ENCODE data around the gene CAPZA1.

CAPZA1 gene

DNA sequence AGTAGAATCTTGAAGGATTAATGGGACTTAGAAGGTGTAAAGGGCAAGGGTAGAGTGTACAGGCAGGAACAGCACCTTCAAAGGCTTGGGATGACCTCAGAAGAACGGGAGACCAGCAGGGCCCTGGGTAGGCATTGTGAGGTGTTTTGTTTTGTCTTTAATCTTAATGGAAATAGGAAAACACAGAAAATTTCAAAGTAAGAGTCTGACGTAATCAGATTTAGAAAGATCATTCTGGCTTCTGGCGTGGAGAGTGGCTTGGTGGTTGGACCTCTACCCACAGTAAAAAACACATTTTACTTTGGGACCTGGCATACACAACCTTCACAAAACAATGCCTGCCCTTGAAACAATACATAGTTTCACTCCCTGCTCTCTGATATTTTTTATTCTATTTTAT is 59.0 kb downstream of the CAPZA1 start:
- no peak for DNase-seq

DNA sequence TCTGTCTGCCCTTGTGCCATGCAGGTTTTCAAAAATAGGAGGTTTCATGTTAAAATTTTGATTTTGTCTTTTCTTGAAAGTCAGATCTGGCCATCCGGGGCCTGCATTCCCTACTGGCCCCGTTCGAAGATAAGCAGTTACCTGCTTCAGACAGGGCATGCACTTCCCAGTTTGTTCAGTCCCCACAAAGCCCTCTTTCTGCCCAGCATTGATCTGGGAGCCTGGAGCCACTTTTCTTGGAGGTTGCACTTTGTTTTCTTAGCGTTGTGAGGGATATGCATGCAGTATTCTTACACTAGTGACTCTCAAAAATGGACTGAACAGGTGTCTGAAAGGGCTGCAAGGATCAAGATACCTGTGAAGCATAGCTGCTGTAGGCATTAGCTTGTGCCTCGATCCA is 66.3 kb downstream of the CAPZA1 start:
- DNase-seq = no peak

- no peak for DNase-seq
Observed at GRCh38 chr1:112686417-112686816, 66.8 kb downstream of the CAPZA1 start.

- DNase-seq = no peak
Observed at GRCh38 chr1:112686835-112687234, 67.2 kb downstream of the CAPZA1 start.

GRCh38 chr1:112687361-112687760 is 67.7 kb downstream of the CAPZA1 start:
- DNase-seq = no peak

GRCh38 chr1:112687785-112688496 is 68.3 kb downstream of the CAPZA1 start:
- DNase-seq = no peak

GRCh38 chr1:112688781-112689193 is 69.2 kb downstream of the CAPZA1 start:
- no peak for DNase-seq

GRCh38 chr1:112689196-112689841 is 69.7 kb downstream of the CAPZA1 start:
- no peak for DNase-seq

DNA sequence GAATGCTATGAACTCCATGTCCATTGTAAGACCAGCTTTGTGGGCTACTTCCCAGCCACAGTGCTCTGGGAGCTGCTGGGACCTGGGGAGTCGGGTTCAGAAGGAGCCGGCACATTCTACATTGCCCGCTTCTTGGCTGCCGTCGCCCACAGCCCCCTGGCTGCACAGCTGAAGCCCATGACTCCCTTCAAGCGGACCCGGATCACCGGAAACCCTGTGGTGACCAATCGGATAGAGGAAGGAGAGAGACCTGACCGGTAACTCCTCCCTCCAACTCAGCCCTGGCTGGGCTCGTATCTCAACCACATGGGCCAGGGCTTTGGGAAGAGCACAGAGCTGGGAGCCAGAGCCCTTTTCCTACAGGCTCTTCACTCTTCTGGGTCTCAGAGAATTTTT is 70.2 kb downstream of the CAPZA1 start:
- no peak for DNase-seq

DNA sequence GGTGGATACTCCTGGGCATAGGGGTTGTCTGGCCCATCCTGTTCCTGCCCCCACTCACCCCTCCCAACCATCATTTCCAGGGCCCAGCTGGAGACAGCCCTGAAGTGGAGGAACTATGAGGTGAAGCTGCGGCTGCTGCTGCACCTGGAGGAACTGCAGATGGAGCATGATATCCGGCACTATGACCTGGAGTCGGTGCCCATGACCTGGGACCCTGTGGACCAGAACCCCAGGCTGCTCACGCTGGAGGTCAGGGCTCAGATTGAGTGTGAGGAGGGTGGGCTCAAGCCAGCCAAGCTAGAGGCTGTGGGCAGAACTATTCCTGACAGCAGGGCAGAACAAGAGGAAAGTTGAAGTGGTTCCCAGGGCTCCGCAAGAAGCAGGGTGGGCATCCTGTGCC is 73.0 kb downstream of the CAPZA1 start:
- no peak for DNase-seq

GRCh38 chr1:112693821-112694220 is 74.2 kb downstream of the CAPZA1 start:
- DNase-seq = no peak

DNA sequence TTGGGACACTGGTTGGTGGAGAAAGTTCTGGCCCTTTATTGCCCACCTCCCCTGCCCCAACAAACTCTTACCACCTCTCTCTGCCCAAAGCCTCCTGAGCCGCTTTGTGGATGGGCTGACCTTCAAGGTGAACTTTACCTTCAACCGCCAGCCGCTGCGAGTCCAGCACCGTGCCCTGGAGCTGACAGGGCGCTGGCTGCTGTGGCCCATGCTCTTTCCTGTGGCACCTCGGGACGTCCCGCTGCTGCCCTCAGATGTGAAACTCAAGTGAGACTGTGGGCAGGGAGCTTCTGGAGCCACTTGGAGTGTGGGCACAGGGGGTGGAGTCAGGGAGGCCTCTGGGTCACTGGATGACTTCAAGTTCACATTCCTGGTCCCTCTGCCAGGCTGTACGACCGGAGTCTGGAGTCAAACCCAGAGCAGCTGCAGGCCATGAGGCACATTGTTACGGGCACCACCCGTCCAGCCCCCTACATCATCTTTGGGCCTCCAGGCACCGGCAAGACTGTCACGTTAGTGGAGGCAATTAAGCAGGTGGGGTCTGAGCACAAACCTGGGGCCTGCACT is 74.8 kb downstream of the CAPZA1 start:
- DNase-seq = no peak

DNA sequence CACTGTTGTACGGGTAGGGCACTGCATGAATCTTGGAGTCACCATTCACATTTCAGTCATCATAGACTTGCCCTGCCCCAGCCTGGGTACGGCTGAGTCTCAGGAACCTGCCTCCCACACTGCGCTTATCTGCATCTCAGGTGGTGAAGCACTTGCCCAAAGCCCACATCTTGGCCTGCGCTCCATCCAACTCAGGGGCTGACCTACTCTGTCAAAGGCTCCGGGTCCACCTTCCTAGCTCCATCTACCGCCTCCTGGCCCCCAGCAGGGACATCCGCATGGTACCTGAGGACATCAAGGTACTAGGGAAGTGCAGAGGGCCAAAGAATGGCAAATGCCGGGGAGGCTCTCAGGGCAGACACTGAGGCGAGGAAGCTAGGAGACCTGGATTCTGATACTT is 75.6 kb downstream of the CAPZA1 start:
- DNase-seq = no peak

DNA sequence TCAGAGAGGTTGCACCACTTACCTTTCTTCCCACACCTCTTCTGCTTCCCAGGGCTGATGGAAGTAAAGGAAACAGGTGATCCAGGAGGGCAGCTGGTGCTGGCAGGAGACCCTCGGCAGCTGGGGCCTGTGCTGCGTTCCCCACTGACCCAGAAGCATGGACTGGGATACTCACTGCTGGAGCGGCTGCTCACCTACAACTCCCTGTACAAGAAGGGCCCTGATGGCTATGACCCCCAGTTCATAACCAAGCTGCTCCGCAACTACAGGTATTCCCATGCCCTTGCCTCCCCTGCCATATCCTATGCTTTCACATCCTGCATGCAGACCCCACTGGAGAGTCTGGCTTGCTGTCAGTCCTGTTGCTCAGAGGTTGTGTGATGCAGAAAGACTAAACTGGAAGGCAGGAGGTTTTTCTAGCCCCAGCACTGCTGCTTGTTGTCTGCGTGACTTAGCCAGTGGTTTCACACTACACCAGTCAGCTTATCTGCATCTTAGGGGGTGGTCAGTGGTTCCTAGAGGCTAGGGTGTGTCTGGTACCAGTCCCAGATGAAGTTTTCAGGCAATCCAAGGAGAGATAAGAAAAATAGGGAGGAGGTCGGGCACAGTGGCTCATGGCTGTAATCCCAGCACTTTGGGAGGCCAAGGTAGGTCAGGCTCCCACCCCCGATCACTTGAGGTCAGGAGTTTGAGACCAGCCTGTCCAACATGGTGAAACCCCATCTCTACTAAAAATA is 77.1 kb downstream of the CAPZA1 start:
- DNase-seq = no peak

DNA sequence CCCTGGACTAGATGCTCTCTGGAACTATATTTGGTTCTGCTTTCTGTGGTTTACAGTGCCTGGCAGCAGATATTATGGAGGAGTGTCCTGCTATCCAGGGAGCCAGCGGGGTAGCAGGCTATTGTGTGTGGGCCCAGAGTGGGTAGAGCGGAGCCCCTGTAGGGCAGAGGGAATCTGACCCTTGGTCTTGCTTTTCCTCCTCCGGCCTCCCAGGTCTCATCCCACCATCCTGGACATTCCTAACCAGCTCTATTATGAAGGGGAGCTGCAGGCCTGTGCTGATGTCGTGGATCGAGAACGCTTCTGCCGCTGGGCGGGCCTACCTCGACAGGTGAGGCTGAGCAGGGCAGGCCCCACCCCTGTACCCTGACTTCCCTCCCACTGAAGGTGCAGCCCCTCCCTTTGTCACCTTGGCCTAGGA is 78.2 kb downstream of the CAPZA1 start:
- DNase-seq = no peak

DNA sequence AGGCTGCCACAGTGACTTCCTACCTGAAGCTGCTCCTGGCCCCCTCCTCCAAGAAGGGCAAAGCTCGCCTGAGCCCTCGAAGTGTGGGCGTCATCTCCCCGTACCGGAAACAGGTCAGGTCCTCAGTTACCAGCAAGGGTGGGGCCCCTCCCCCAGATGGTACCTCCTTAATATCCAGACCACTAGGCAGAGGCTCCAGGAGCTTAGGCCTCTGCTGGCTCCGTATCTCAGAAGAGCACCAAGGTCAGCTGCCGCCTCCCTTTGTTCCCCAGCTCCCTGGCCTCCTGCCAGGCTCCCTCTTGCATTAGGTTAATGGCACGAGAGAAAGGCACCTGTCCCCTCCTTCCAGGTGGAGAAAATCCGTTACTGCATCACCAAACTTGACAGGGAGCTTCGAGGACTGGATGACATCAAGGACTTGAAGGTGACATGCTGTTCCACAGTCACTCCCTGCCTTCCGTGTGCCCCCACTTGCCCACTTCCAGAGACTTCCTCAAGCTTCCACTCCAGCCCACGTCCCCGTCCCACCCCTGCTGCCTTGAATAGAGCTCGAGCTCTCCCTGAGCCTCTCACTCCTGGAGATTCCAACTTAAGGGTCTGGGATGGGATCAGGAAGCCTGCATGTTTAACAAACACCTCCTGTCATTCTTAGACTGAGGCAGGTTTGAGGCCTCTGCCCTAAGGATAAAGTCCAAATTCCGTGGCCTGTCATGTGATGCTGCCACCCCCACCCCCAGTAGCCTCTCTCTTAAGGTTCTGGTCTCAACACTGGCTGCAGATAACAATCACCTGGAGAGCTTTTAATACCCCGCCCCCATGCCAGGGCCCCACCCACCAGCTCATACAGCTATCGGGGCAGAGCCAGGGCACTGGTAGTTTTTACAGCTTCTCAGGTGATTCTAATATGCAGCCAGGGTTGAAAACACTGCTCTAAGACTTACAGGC is 79.0 kb downstream of the CAPZA1 start:
- no peak for DNase-seq

- no peak for DNase-seq
Observed at GRCh38 chr1:112699425-112700144, 80.0 kb downstream of the CAPZA1 start.

DNA sequence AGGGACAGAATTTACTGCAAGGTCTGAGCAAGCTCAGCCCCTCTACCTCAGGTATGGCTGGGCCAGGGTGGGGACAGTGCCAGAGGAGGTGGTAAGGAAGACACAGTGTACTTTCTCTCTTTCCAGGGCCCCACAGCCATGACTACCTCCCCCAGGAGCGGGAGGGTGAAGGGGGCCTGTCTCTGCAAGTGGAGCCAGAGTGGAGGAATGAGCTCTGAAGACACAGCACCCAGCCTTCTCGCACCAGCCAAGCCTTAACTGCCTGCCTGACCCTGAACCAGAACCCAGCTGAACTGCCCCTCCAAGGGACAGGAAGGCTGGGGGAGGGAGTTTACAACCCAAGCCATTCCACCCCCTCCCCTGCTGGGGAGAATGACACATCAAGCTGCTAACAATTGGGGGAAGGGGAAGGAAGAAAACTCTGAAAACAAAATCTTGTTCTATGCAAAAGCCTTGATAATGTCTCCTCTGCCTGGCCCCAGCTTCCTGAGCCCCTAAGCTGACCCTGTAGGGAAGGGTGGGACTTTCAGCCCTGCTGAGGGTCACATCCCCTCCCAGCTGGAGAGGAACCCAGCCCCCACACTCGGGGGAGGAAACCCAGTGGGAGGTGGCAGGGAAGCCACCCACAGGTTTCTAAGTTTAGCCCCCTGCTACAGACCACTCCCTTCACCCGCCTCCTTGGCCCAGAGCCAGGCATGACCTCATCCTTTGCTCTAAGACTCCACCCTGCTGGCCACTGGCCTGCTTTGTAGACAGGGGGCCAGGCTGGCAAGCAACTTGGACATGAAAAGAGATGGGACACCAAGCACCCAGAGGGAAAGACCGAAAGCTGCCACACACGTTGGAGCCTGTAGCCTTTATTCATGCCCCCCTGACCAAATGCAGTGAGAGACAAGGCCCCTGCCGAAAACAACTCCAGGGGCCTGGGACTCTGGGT is 80.9 kb downstream of the CAPZA1 start:
- peak; percentile 67 to 82 for DNase-seq

DNA sequence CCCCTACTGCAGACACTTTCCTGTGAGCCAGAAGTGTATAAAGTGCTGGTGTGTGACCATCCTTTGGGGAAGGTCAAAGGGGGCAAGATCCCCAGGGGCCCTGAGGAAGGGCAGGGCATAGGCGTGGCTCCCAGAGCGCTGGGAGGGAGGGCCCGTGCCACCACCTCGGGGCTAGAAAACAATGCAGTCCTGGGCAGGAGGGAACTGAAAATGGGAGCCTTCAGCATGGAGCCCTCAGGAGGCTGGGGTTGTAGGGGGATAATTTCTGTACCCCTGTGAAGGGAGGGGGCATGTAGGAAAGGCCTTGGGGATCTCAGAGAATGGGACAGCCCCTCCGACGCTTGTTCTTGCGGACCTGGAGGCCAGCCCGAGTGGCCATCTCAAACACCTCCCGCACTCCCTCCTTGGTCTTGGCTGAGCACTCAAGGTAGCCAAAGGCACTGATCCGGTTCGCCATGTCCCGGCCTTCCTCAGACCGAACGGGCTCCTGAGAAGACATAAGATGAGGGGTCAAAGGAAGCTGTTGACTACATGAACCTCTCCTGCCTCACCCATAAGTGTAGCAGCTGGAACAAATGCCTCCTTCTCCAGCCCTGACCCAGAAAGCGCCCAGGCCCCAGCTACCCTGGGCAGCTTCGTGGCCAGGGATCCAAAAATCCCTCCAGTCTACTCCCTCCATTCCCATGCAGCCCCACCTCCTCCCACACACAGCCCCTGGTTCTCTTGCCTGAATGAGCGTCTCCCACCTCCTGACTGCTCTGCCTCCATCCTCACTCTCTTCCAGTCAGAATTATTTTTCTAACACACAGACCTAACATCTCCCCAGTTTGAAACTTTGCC is 81.8 kb downstream of the CAPZA1 start:
- no peak for DNase-seq

DNA sequence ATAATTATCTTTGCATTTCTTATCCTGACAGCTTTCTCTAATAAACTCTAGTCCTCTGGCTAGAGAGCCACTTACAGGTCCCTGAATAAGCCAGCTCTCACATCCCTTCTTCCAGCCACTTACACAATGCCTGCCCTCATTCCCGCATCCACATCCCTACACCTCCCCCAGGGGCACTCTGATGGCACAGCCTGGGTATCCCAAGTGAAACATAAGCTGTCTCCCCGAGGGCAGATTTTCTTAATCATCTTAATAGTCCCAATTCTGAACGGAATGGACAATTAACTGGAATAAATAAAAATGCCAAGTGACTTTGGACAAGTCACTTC is 82.4 kb downstream of the CAPZA1 start:
- DNase-seq = no peak

All from hippocampal formation (tissue), 2 donors.